HEK293 (cell line): ENCODE data around the gene CFAP53.

ENCODE experiments used
- CTCF ChIA-PET: fragments of 350-600 bp; formaldehyde crosslinking; extraction: SDS; loops from one replicate; lab custom pipeline; 2021; ENCODE audit warnings: antibody characterized with exemption; lab: Yijun Ruan, JAX
- POLR2A ChIA-PET: fragments of 300-600 bp; formaldehyde crosslinking; extraction: SDS; loops from one replicate; lab custom pipeline; 2020; ENCODE audit warnings: antibody characterized with exemption, inconsistent platforms; lab: Yijun Ruan, JAX
- H3K27ac ChIP-seq: fragments of 200-500 bp; sonication (Bioruptor generic); 2 replicates; pipeline ENCODE4 v1.5.1; 2014; ENCODE audit warnings: low read depth, low read length, control low read depth, inconsistent platforms; ENCODE audit errors: extremely low read depth
- H3K36me3 ChIP-seq, 2 experiments: fragments of 200-500 bp in 1 of 2; sonication (Bioruptor generic) in 1 of 2; 1 replicate in 1 of 2; 2 replicates in 1 of 2; pipeline ENCODE4 v1.5.1; 2014 to 2017; ENCODE audit warnings: inconsistent platforms in 2 of 2, low read length in 2 of 2; ENCODE audit not compliant: control insufficient read depth in 2 of 2, insufficient read depth in 1 of 2
- H3K4me1 ChIP-seq: fragments of 200-500 bp; sonication (Bioruptor generic); 2 replicates; pipeline ENCODE4 v1.5.1; 2014; ENCODE audit warnings: mild to moderate bottlenecking, low read length, inconsistent platforms; ENCODE audit not compliant: control insufficient read depth, insufficient read depth
- H3K4me3 ChIP-seq: 2 replicates; pipeline ENCODE4 v1.5.1; 2011; ENCODE audit warnings: low read depth, mild to moderate bottlenecking, control low read depth, low read length, moderate library complexity
- H3K9me3 ChIP-seq: fragments of 200-500 bp; sonication (Bioruptor generic); 2 replicates; pipeline ENCODE4 v1.5.1; 2014; ENCODE audit warnings: low read depth, low read length, inconsistent platforms; ENCODE audit not compliant: control insufficient read depth, insufficient read depth
- AEBP2 ChIP-seq: fragments of 450-650 bp; formaldehyde crosslinking; IDR thresholded peaks from 2 replicates; pipeline ENCODE4 v1.5.1; 2016; ENCODE audit warnings: missing biosample characterization, missing genetic modification characterization, borderline replicate concordance
- HOXC10 ChIP-seq: sonication (generic); formaldehyde crosslinking; IDR thresholded peaks from 2 replicates; pipeline ENCODE4 v1.8.1; 2023; ENCODE audit warnings: mild to moderate bottlenecking, missing genetic modification reagents
- HOXD13 ChIP-seq: sonication (generic); formaldehyde crosslinking; IDR thresholded peaks from 2 replicates; pipeline ENCODE4 v1.8.0; 2022; ENCODE audit warnings: missing genetic modification reagents, borderline replicate concordance
- KLF1 ChIP-seq: fragments of 450-650 bp; formaldehyde crosslinking; IDR thresholded peaks from 2 replicates; pipeline ENCODE4 v1.5.1; 2016; ENCODE audit warnings: missing biosample characterization, missing genetic modification characterization
- KLF10 ChIP-seq: fragments of 450-650 bp; IDR thresholded peaks from 2 replicates; pipeline ENCODE4 v1.5.1; 2018; ENCODE audit warnings: missing biosample characterization, mild to moderate bottlenecking, missing genetic modification characterization
- KLF9 ChIP-seq: fragments of 450-650 bp; formaldehyde crosslinking; IDR thresholded peaks from 2 replicates; pipeline ENCODE4 v1.5.1; 2016; ENCODE audit warnings: missing biosample characterization, missing genetic modification characterization, low read depth
- MYNN ChIP-seq: fragments of 450-650 bp; formaldehyde crosslinking; IDR thresholded peaks from 2 replicates; pipeline ENCODE4 v1.5.1; 2016; ENCODE audit warnings: missing biosample characterization, missing genetic modification characterization, borderline replicate concordance
- PRDM1 ChIP-seq: fragments of 450-650 bp; formaldehyde crosslinking; IDR thresholded peaks from 2 replicates; pipeline ENCODE4; 2016; ENCODE audit warnings: missing biosample characterization, missing genetic modification characterization
- SETDB1 ChIP-seq: IDR thresholded peaks from one replicate; pipeline ENCODE4 v1.6.1; 2017; ENCODE audit warnings: mild to moderate bottlenecking, low read length, moderate library complexity, mixed read lengths; ENCODE audit not compliant: insufficient read length
- SP2 ChIP-seq: fragments of 450-650 bp; formaldehyde crosslinking; IDR thresholded peaks from 2 replicates; pipeline ENCODE4 v1.5.1; 2016; ENCODE audit warnings: missing biosample characterization, missing genetic modification characterization
- ZBTB8A ChIP-seq: fragments of 450-650 bp; formaldehyde crosslinking; IDR thresholded peaks from 2 replicates; pipeline ENCODE4 v1.5.1; 2016; ENCODE audit warnings: missing biosample characterization, missing genetic modification characterization
- ZNF146 ChIP-seq: fragments of 450-650 bp; formaldehyde crosslinking; IDR thresholded peaks from 2 replicates; pipeline ENCODE4 v1.5.1; 2016; ENCODE audit warnings: missing biosample characterization, missing genetic modification characterization
- ZNF169 ChIP-seq: fragments of 450-650 bp; formaldehyde crosslinking; IDR thresholded peaks from 2 replicates; pipeline ENCODE4 v1.5.1; 2016; ENCODE audit warnings: missing biosample characterization, missing genetic modification characterization
- ZNF23 ChIP-seq: fragments of 450-650 bp; formaldehyde crosslinking; IDR thresholded peaks from 2 replicates; pipeline ENCODE4 v1.5.1; 2016; ENCODE audit warnings: missing biosample characterization, missing genetic modification characterization, borderline replicate concordance
- ZNF274 ChIP-seq, 2 experiments: fragments of 200-500 bp in 1 of 2; fragments of 450-650 bp in 1 of 2; sonication (Bioruptor generic) in 1 of 2; formaldehyde crosslinking in 1 of 2; IDR thresholded peaks; 2 replicates each; pipeline versions ENCODE4 v1.5.1 to v1.6.1; 2014 to 2016; ENCODE audit warnings: borderline replicate concordance in 1 of 2, inconsistent platforms in 1 of 2, low read length in 1 of 2, missing biosample characterization in 1 of 2, missing genetic modification characterization in 1 of 2
- ZNF280C ChIP-seq: fragments of 450-650 bp; formaldehyde crosslinking; IDR thresholded peaks from 2 replicates; pipeline ENCODE4 v1.5.1; 2016; ENCODE audit warnings: missing biosample characterization, missing genetic modification characterization
- ZNF335 ChIP-seq: fragments of 450-650 bp; formaldehyde crosslinking; conservative IDR thresholded peaks from 2 replicates; pipeline ENCODE4 v1.5.1; 2016; ENCODE audit warnings: missing biosample characterization, missing genetic modification characterization
- ZNF354C ChIP-seq: fragments of 450-650 bp; formaldehyde crosslinking; IDR thresholded peaks from 2 replicates; pipeline ENCODE4 v1.5.1; 2016; ENCODE audit warnings: missing biosample characterization, missing genetic modification characterization, low read depth, borderline replicate concordance
- ZNF548 ChIP-seq: fragments of 450-650 bp; formaldehyde crosslinking; IDR thresholded peaks from 2 replicates; pipeline ENCODE4 v1.5.1; 2016; ENCODE audit warnings: missing biosample characterization, missing genetic modification characterization
- ZNF558 ChIP-seq: fragments of 450-650 bp; formaldehyde crosslinking; IDR thresholded peaks from 2 replicates; pipeline ENCODE4 v1.5.1; 2016; ENCODE audit warnings: missing biosample characterization, missing genetic modification characterization
- ZNF571 ChIP-seq: fragments of 450-650 bp; formaldehyde crosslinking; IDR thresholded peaks from 2 replicates; pipeline ENCODE4 v1.5.0; 2017; ENCODE audit warnings: missing biosample characterization, missing genetic modification characterization
- ZNF610 ChIP-seq: fragments of 450-650 bp; formaldehyde crosslinking; IDR thresholded peaks from 2 replicates; pipeline ENCODE4 v1.5.1; 2016; ENCODE audit warnings: missing biosample characterization, missing genetic modification characterization, borderline replicate concordance
- ZNF76 ChIP-seq: fragments of 450-650 bp; formaldehyde crosslinking; IDR thresholded peaks from 2 replicates; pipeline ENCODE4; 2016; ENCODE audit warnings: low read depth, missing biosample characterization, missing genetic modification characterization, borderline replicate concordance
- TF ChIP-seq, protein P1 (sequence below): fragments of 450-650 bp; formaldehyde crosslinking; IDR thresholded peaks from 2 replicates; pipeline ENCODE4 v1.5.1; 2016; ENCODE audit warnings: missing biosample characterization, missing genetic modification characterization

Gene CFAP53

DNA sequence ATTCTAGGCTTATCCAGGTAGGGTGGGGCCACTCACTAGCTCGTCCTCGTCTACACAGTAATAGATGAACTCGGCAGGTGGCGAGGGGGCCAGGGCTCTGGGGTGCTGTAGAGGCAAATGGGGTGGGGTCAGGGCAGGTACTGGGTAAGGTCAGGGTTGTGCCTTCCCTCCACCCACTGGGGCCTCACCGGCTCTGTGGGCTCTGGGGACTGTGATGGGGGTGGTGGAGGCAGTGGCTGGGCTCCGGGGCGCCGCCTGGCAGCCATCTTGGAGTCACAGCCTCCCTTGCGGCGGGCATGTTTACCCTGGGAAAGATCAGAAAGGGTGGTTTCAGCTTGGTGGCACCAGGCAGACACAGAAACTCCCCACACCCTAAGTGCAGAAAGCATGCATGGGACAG, 8.6 kb upstream of the CFAP53 start (continued):
- no peak for TF ChIP-seq ZNF280C
- TF ChIP-seq MYNN (tag by site-specific recombination), result no peak
- no peak for TF ChIP-seq KLF10 (tag by site-specific recombination)
- TF ChIP-seq, protein P1, sequence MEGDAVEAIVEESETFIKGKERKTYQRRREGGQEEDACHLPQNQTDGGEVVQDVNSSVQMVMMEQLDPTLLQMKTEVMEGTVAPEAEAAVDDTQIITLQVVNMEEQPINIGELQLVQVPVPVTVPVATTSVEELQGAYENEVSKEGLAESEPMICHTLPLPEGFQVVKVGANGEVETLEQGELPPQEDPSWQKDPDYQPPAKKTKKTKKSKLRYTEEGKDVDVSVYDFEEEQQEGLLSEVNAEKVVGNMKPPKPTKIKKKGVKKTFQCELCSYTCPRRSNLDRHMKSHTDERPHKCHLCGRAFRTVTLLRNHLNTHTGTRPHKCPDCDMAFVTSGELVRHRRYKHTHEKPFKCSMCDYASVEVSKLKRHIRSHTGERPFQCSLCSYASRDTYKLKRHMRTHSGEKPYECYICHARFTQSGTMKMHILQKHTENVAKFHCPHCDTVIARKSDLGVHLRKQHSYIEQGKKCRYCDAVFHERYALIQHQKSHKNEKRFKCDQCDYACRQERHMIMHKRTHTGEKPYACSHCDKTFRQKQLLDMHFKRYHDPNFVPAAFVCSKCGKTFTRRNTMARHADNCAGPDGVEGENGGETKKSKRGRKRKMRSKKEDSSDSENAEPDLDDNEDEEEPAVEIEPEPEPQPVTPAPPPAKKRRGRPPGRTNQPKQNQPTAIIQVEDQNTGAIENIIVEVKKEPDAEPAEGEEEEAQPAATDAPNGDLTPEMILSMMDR, result no peak
- TF ChIP-seq HOXD13 (CRISPR knock-in tag), result no peak

- Histone ChIP-seq H3K9me3 (no peaks in the 10 kb centered on the region), H3K4me3 (no peak overlapping the region), H3K4me1 (no peaks in the 10 kb centered on the region), H3K36me3 (peaks cover 37 to 95% of the 10 kb centered on the region in 2 experiments), H3K27ac (no peak overlapping the region)
- ChIA-PET POLR2A (interaction anchor here (0.6 kb wide), 1 partner anchor 613 kb away, joined by 5 read pairs; no protein-coding TSS in a partner anchor), CTCF (interaction anchor here (0.7 kb wide), 1 partner anchor 656 kb away, joined by 3 read pairs; no protein-coding TSS in a partner anchor)
- TF ChIP-seq ZNF610 (tag by site-specific recombination) (no peak), AEBP2 (tag by site-specific recombination) (no peak), ZNF558 (tag by site-specific recombination) (no peak), SETDB1 (no peak), ZNF169 (tag by site-specific recombination) (no peak), KLF1 (tag by site-specific recombination) (no peak), ZNF335 (tag by site-specific recombination) (no peak), SP2 (no peak), HOXC10 (CRISPR knock-in tag) (no peak), KLF9 (no peak), ZNF548 (no peak), ZNF354C (tag by site-specific recombination) (no peak), ZBTB8A (no peak), ZNF571 (tag by site-specific recombination) (no peak), ZNF23 (tag by site-specific recombination) (no peak), ZNF274 (IDR thresholded peaks at IDR 0.05; ENCODE audit: low read length) (no peak), ZNF274 (tag by site-specific recombination; IDR thresholded peaks at IDR 0.05; ENCODE audit: borderline replicate concordance) (no peak), ZNF76 (tag by site-specific recombination) (no peak), ZNF146 (tag by site-specific recombination) (no peak), PRDM1 (no peak)
- TF ChIP-seq, protein P1, result no peak
These were observed 7.7 kb upstream of the CFAP53 start for GRCh38 chr18:50274044-50274442.
